Breast epithelium (tissue), 4 donors: ENCODE measurements around the gene NCS1. TPM values are rescaled to one million over a fixed set of nuclear protein-coding genes. Genes with fewer than 3 reads are reported as not detected.

Source experiments
- DNase-seq, 2 donors: peaks; one replicate each; pipeline ENCODE4 v3.0.0-alpha.2; 2019; ENCODE audit warnings: low spot score in 2 of 2
- H3K27ac ChIP-seq, 2 donors: fragments of 200-600 bp; sonication (generic) in 1 of 2; one replicate each; pipeline ENCODE4 v1.5.1; 2016 to 2019; ENCODE audit warnings: mild to moderate bottlenecking in 1 of 2
- H3K27me3 ChIP-seq, 2 donors: fragments of 200-600 bp; sonication (generic) in 1 of 2; one replicate each; pipeline versions ENCODE4 v1.5.1 to v1.6.0; 2017 to 2019; ENCODE audit warnings: control low read depth in 1 of 2, mild to moderate bottlenecking in 1 of 2
- H3K36me3 ChIP-seq: fragments of 200-600 bp; one replicate; pipeline ENCODE4 v1.5.1; 2019
- H3K4me1 ChIP-seq, 2 donors: fragments of 200-600 bp; sonication (generic); one replicate each; pipeline ENCODE4 v1.5.1; 2016 to 2019; ENCODE audit warnings: control low read depth in 1 of 2
- H3K4me3 ChIP-seq, 3 donors: fragments of 200-600 bp; sonication (generic); 1 replicate in 2 of 3; 2 replicates in 1 of 3; pipeline ENCODE4 v1.5.1; 2016 to 2019; ENCODE audit warnings: mild to moderate bottlenecking in 3 of 3, moderate library complexity in 2 of 3
- H3K9me3 ChIP-seq, 2 donors: fragments of 200-600 bp; sonication (generic) in 1 of 2; one replicate each; pipeline ENCODE4 v1.5.1; 2016 to 2019; ENCODE audit warnings: control low read depth in 1 of 2
- POLR2A ChIP-seq: fragments of 450-650 bp; IDR thresholded peaks from one replicate; pipeline ENCODE4 v1.6.1; 2016; ENCODE audit warnings: antibody characterized with exemption, mild to moderate bottlenecking, moderate library complexity
- POLR2AphosphoS5 ChIP-seq, 3 donors: sonication (generic); formaldehyde crosslinking; IDR thresholded peaks; one replicate each; pipeline ENCODE4 v1.6.1; 2017; ENCODE audit warnings: antibody characterized with exemption in 3 of 3
- intact Hi-C: fragments of 100-400 bp; cut with DNase I; formaldehyde crosslinking; loops from one replicate; pipeline ENCODE4 v1.15.1; 2023; ENCODE audit warnings: low total_unique reads
- total RNA-seq, 3 donors: library from RNA; depleted of rRNA; stranded (reverse); fragments of >200 nt; gene quantifications; one replicate each; pipeline ENCODE4 v1.1.0, GENCODE V29; 2016
- TF ChIP-seq, protein P1 (sequence below), 3 donors: fragments of 450-650 bp; IDR thresholded peaks; one replicate each; pipeline ENCODE4 v1.5.1; 2016 to 2017; ENCODE audit warnings: antibody characterized with exemption in 3 of 3, mild to moderate bottlenecking in 3 of 3, moderate library complexity in 3 of 3

Gene NCS1
- total RNA-seq, 3 donors from 2014 or later = 3.2 to 3.9 (median 3.4) TPM

DNA sequence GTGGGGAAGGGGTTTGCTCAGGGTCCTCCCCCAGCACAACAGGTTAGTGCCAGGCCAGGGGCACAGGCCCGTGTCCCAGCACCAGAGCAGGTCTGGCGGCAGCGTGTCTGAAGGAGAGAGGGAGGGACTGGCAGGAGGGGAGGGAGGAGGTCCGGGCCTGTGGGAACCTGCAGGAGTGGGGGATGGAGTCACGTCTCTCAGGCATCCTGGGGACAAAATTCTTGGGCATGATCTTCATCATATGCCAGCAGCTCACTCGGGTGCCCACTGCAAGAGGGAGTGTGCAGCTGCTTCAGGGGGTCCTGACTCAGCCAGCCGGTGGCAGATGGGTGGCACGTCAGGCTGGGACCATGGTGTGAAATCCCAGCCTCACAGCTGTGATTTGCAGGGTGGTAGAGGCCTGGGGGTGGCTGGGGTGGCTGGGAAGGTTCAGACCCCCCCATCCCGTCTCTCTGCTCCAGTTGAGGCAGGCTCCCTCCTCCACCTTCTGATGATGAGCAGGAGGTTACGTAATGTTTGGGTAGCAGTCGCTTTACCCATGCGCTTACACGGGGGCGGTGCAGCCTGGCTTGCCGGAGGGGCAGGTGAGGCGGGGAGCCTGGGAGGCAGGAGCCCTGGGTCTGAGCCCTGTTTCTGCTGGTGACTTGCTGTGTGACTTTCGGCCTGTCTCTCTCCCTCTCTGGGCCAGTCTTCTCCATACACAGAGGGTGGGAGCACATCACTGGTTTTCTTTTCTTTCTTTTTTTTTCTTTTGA lies 40.5 kb downstream of the NCS1 start:
- Histone ChIP-seq H3K9me3 (no peaks in the 10 kb centered on the region), H3K27ac (no peak overlapping the region), H3K4me1 (no peaks in the 10 kb centered on the region), H3K4me3 (no peak overlapping the region), H3K36me3 (no peaks in the 10 kb centered on the region), H3K27me3 (no peaks in the 10 kb centered on the region)
- intact Hi-C loops = loop anchor here (1.0 kb wide), 1 partner anchor 20 kb away; no protein-coding TSS in a partner anchor
- TF ChIP-seq POLR2AphosphoS5 (IDR thresholded peaks at IDR 0.05) = no peak
- TF ChIP-seq, protein P1, sequence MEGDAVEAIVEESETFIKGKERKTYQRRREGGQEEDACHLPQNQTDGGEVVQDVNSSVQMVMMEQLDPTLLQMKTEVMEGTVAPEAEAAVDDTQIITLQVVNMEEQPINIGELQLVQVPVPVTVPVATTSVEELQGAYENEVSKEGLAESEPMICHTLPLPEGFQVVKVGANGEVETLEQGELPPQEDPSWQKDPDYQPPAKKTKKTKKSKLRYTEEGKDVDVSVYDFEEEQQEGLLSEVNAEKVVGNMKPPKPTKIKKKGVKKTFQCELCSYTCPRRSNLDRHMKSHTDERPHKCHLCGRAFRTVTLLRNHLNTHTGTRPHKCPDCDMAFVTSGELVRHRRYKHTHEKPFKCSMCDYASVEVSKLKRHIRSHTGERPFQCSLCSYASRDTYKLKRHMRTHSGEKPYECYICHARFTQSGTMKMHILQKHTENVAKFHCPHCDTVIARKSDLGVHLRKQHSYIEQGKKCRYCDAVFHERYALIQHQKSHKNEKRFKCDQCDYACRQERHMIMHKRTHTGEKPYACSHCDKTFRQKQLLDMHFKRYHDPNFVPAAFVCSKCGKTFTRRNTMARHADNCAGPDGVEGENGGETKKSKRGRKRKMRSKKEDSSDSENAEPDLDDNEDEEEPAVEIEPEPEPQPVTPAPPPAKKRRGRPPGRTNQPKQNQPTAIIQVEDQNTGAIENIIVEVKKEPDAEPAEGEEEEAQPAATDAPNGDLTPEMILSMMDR (IDR thresholded peaks at IDR 0.05) = no peak
- TF ChIP-seq POLR2A = no peak
- DNase-seq = peak in 1 of 2 donors; percentile 48

DNA sequence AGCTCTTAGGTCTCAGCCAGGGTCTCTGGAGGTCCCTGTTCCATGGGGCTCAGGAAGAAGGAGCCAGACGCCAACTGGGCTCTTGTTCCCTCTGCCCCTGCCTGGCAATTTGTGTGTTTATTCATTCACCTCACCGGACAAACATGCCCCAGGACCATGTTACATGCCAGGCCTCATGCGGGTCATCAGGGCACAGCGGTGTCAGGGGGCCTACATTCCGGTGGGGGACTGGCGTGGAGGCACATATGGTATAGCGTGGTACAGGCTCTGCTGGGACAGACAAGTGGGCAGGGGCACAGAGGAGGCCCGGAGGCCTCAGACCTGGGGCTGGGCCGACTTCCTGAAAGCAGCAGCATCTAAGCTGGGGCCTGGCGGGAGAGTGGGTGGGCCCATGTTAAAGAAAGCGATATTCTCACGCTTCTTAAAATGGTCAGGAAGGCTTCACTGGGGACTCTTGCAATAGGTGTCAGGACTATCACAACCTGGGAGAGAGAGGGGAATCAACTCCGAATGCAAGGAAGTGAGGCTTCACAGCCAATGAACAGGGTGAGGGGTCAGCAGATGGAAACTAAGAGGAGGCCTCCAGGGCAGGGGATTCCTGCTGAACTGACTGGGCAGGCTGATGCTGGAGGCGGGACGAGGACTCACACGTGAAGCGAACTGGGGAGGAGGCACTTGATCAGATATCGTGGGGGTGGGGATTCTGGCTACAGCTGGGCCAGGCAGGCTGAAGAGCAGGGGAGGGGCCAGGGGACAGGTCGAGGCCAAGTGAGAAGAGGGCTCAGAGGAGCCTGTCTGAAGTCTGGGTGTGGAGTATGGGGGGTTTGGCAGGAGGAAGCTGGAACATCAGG lies 41.9 kb downstream of the NCS1 start:
- Histone ChIP-seq H3K36me3 (no peaks in the 10 kb centered on the region), H3K9me3 (no peaks in the 10 kb centered on the region), H3K27ac (no peak overlapping the region), H3K4me1 (no peaks in the 10 kb centered on the region), H3K4me3 (no peak overlapping the region), H3K27me3 (no peaks in the 10 kb centered on the region)
- TF ChIP-seq POLR2A = no peak
- no peak for TF ChIP-seq POLR2AphosphoS5 (IDR thresholded peaks at IDR 0.05)
- TF ChIP-seq, protein P1 (IDR thresholded peaks at IDR 0.05) = no peak
- intact Hi-C loops = loop anchor here (1.0 kb wide), 1 partner anchor 22 kb away; no protein-coding TSS in a partner anchor
- no peak for DNase-seq

DNA sequence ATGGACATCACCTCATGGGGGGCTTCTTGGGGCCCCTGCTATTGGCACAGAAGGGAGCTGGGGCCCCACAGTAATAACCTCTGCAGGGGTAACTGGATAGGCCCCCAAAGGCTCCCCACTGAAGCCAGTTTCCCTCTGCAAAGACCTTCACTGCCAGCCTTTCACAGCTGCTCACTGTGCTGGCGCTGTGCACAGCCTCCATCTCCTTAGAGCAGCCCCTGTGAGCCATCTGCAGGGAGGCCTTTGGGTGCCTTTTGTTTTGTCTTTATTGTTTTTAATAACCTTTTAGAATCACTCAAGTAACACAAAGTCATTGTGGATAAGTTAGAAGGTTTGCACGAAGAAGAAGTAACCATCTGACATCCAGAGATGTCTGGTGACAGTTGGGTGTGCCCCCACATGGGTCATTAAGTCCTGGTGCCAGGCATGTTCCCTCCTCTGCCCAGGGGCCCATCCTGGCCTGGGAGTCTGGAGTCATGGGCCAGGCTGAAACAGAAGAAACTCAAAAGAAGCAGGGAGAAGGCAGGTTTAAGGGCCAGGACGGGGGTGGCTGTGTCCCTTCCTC lies 42.7 kb downstream of the NCS1 start:
- TF ChIP-seq, protein P1 (IDR thresholded peaks at IDR 0.05) = no peak
- TF ChIP-seq POLR2AphosphoS5 (IDR thresholded peaks at IDR 0.05) (no peak), POLR2A (no peak)
- no peak overlapping the region for H3K27ac ChIP-seq
- no peaks in the 10 kb centered on the region for H3K36me3 ChIP-seq
- H3K27me3 ChIP-seq = no peaks in the 10 kb centered on the region
- intact Hi-C loops = no loop called here
- no peaks in the 10 kb centered on the region for H3K9me3 ChIP-seq
- no peaks in the 10 kb centered on the region for H3K4me1 ChIP-seq
- DNase-seq = no peak
- H3K4me3 ChIP-seq = no peak overlapping the region

DNA sequence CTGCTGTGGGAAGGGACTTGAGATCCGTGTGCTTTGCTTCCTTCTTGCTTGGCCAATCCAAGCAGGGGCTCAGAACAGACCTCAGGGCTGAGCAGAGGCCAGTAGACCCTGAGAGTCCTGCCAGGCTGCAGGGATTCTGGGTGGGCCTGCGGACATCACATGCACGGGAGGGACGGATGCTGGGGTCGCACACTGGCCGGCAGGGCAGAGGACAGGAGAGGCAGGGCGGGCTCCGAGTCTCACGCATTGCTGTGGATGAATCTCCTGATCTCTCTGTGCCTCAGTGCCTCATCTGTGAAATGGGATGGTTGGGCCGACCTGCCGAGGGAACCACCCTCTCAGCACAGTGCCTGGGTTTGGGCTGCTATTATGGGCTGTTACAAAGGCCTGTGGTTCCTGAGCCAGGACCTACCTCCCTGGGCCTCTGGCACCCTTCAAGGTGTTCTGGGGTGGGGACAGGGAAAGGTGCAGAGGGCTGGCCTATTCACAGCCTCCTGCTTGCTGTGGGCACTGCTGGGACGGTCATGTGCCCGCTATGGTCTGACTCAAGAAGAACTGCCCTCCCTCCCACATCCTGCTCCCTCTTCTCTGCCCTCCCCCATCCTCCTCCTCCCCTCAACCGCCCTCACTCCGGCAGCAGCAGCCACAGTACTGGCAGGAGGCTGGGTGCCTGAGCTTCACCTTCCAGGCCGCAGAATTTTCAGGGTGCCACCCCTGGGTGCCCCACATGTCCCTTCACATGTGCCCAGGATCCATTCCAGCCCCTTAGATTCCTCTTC lies 43.3 kb downstream of the NCS1 start:
- no peak for DNase-seq
- no peak overlapping the region for H3K27ac ChIP-seq
- H3K36me3 ChIP-seq = no peaks in the 10 kb centered on the region
- H3K9me3 ChIP-seq = no peaks in the 10 kb centered on the region
- TF ChIP-seq POLR2AphosphoS5 (IDR thresholded peaks at IDR 0.05) = no peak
- no peak for TF ChIP-seq POLR2A
- TF ChIP-seq, protein P1 (IDR thresholded peaks at IDR 0.05) = no peak
- no peaks in the 10 kb centered on the region for H3K4me1 ChIP-seq
- H3K4me3 ChIP-seq = no peak overlapping the region
- intact Hi-C loops = no loop called here
- no peaks in the 10 kb centered on the region for H3K27me3 ChIP-seq
